Panc1 (cell line): ENCODE measurements around the gene MSI2. TPM values are rescaled to one million over a fixed set of nuclear protein-coding genes. Genes with fewer than 3 reads are reported as not detected.

Experiments used
- ATAC-seq: fragments of 200-7000 bp; cut with Tn5 transposase; 2 replicates; pipeline ENCODE4 v1.9.1; 2020; ENCODE audit warnings: mild to moderate bottlenecking, moderate library complexity
- BruUV-seq: library from RNA; stranded (reverse); fragments of 400-500 nt; replicated peaks from 2 replicates; lab custom pipeline; 2021; lab: Mats Ljungman, UMichigan
- CTCF ChIA-PET: fragments of 300-600 bp; sonication (Branson Sonifier 250); formaldehyde crosslinking; loops from one replicate; lab custom pipeline; 2022; ENCODE audit warnings: antibody characterized with exemption; lab: Charles Lee
- POLR2A ChIA-PET: fragments of 300-600 bp; sonication (Branson Sonifier 250); formaldehyde crosslinking; loops from one replicate; lab custom pipeline; 2022; ENCODE audit warnings: antibody characterized with exemption; lab: Charles Lee
- DNase-seq: peaks from one replicate; pipeline ENCODE4 v3.0.0-alpha.2; 2010; ENCODE audit warnings: low read depth, low spot score
- H3K27ac ChIP-seq: 2 replicates; pipeline ENCODE4 v1.5.1; 2011; ENCODE audit warnings: mild to moderate bottlenecking, low read length, inconsistent platforms
- H3K27me3 ChIP-seq: fragments of 200-500 bp; sonication (Bioruptor generic); 2 replicates; pipeline ENCODE4 v1.6.0; 2014; ENCODE audit warnings: low read length, inconsistent platforms; ENCODE audit not compliant: control insufficient read depth, insufficient read depth
- H3K36me3 ChIP-seq: fragments of 200-500 bp; sonication (Bioruptor generic); 2 replicates; pipeline ENCODE4 v1.5.1; 2014; ENCODE audit warnings: inconsistent platforms, mild to moderate bottlenecking, low read length, moderate library complexity; ENCODE audit not compliant: control insufficient read depth, insufficient read depth
- H3K4me1 ChIP-seq: 2 replicates; pipeline ENCODE4 v1.5.1; 2011; ENCODE audit warnings: inconsistent platforms, mild to moderate bottlenecking, low read length, moderate library complexity; ENCODE audit not compliant: control insufficient read depth, insufficient read depth
- H3K4me3 ChIP-seq, 2 experiments: 2 replicates each; pipeline ENCODE4 v1.5.1; 2011 to 2012; ENCODE audit warnings: low read depth in 2 of 2, low read length in 2 of 2, mild to moderate bottlenecking in 2 of 2, inconsistent platforms in 1 of 2, moderate library complexity in 1 of 2
- H3K9me3 ChIP-seq: fragments of 200-500 bp; sonication (Bioruptor generic); 2 replicates; pipeline ENCODE4 v1.5.1; 2014; ENCODE audit warnings: low read depth, mild to moderate bottlenecking, inconsistent platforms, low read length, moderate library complexity; ENCODE audit not compliant: control insufficient read depth, insufficient read depth
- CTCF ChIP-seq: fragments of 450-650 bp; IDR thresholded peaks from 2 replicates; pipeline ENCODE4 v1.5.1; 2017; ENCODE audit warnings: mild to moderate bottlenecking
- POLR2AphosphoS5 ChIP-seq: IDR thresholded peaks from 2 replicates; pipeline ENCODE4 v1.6.1; 2012; ENCODE audit warnings: mild to moderate bottlenecking, low read depth, low read length, moderate library complexity
- SIN3A ChIP-seq: IDR thresholded peaks from 2 replicates; pipeline ENCODE4 v1.6.1; 2012; ENCODE audit warnings: low read depth, mild to moderate bottlenecking, low read length, moderate library complexity, borderline replicate concordance; ENCODE audit not compliant: insufficient read depth
- TCF7L2 ChIP-seq: IDR thresholded peaks from 2 replicates; pipeline ENCODE4 v1.6.1; 2011; ENCODE audit warnings: mild to moderate bottlenecking, low read depth, low read length, inconsistent platforms
- in situ Hi-C: cut with HindIII; loops from 2 replicates; pipeline ENCODE4 v1.10.0; 2016; ENCODE audit warnings: low sequenced_read_pairs, low pct_unique_long_range_greater_than_20kb
- intact Hi-C: fragments of 100-400 bp; cut with micrococcal nuclease; formaldehyde crosslinking; loops from one replicate; pipeline ENCODE4 v1.10.0; 2022; ENCODE audit not compliant: unreplicated experiment
- total RNA-seq: library from RNA; stranded (reverse); gene quantifications from one replicate; pipeline ENCODE4 v1.2.1, GENCODE V29; 2021; ENCODE audit not compliant: unreplicated experiment
- TF ChIP-seq, protein P1 (sequence below), 2 experiments: IDR thresholded peaks; 2 replicates each; pipeline ENCODE4 v1.6.1; 2011 to 2012; ENCODE audit warnings: low read depth in 2 of 2, control low read depth in 1 of 2, low read length in 1 of 2, mild to moderate bottlenecking in 1 of 2, moderate library complexity in 1 of 2; ENCODE audit not compliant: insufficient read depth in 1 of 2

The MSI2 gene
- total RNA-seq, 1 experiment from 2014 or later = 38.5 TPM

GRCh38 chr17:57545731-57546342, 289.5 kb downstream of the MSI2 start:
- ChIA-PET CTCF (no interaction called here), POLR2A (no interaction called here)
- H3K4me1 ChIP-seq = no peaks in the 10 kb centered on the region
- in situ Hi-C loops (no loop called here), intact Hi-C loops (no loop called here)
- H3K27ac ChIP-seq = no peak overlapping the region
- DNase-seq (no peak), ATAC-seq (no peak)
- H3K27me3 ChIP-seq = no peaks in the 10 kb centered on the region
- H3K9me3 ChIP-seq = no peaks in the 10 kb centered on the region
- BruUV-seq = no TSS peak
- no peaks in the 10 kb centered on the region for H3K36me3 ChIP-seq
- H3K4me3 ChIP-seq = no peak overlapping the region
- TF ChIP-seq, protein P1, sequence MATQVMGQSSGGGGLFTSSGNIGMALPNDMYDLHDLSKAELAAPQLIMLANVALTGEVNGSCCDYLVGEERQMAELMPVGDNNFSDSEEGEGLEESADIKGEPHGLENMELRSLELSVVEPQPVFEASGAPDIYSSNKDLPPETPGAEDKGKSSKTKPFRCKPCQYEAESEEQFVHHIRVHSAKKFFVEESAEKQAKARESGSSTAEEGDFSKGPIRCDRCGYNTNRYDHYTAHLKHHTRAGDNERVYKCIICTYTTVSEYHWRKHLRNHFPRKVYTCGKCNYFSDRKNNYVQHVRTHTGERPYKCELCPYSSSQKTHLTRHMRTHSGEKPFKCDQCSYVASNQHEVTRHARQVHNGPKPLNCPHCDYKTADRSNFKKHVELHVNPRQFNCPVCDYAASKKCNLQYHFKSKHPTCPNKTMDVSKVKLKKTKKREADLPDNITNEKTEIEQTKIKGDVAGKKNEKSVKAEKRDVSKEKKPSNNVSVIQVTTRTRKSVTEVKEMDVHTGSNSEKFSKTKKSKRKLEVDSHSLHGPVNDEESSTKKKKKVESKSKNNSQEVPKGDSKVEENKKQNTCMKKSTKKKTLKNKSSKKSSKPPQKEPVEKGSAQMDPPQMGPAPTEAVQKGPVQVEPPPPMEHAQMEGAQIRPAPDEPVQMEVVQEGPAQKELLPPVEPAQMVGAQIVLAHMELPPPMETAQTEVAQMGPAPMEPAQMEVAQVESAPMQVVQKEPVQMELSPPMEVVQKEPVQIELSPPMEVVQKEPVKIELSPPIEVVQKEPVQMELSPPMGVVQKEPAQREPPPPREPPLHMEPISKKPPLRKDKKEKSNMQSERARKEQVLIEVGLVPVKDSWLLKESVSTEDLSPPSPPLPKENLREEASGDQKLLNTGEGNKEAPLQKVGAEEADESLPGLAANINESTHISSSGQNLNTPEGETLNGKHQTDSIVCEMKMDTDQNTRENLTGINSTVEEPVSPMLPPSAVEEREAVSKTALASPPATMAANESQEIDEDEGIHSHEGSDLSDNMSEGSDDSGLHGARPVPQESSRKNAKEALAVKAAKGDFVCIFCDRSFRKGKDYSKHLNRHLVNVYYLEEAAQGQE (IDR thresholded peaks at IDR 0.05; ENCODE audit: insufficient read depth in 1 of 2, low read depth in 2 of 2, low read length in 1 of 2) = no peak
- no peak for TF ChIP-seq TCF7L2
- no peak for TF ChIP-seq POLR2AphosphoS5
- TF ChIP-seq CTCF = no peak
- TF ChIP-seq SIN3A = no peak

- no TSS peak for BruUV-seq
- ATAC-seq (no peak), DNase-seq (no peak)
- Histone ChIP-seq H3K27ac (no peak overlapping the region), H3K4me3 (no peak overlapping the region), H3K36me3 (no peaks in the 10 kb centered on the region), H3K27me3 (no peaks in the 10 kb centered on the region), H3K9me3 (no peaks in the 10 kb centered on the region), H3K4me1 (no peaks in the 10 kb centered on the region)
- intact Hi-C loops = no loop called here
- ChIA-PET CTCF (no interaction called here), POLR2A (interaction anchor here (0.6 kb wide), 1 partner anchor 462 kb away, joined by 3 read pairs; no protein-coding TSS in a partner anchor)
- no peak for TF ChIP-seq SIN3A
- in situ Hi-C loops = no loop called here
Measured at GRCh38 chr17:57548421-57549410, 292.4 kb downstream of the MSI2 start.
